ENCODE data around the gene RIOX2. TPM values are rescaled to one million over a fixed set of nuclear protein-coding genes. Genes with fewer than 3 reads are reported as not detected.

RIOX2 gene
- total and polyA plus RNA-seq, 2 of the 8 experiments (the other 6 are each of a cell fraction or from before 2014, with no cell fraction given), result 3.8 to 16.4 TPM

- no peak overlapping the region for H4K8ac ChIP-seq (ENCODE audit: extremely low read depth, insufficient read depth, low read length)
- no peak overlapping the region for H4K5ac ChIP-seq (ENCODE audit: insufficient read length, low read depth, low read length)
- H3K4me2 ChIP-seq (ENCODE audit: insufficient read depth in 1 of 2, low read depth in 2 of 2, low read length in 2 of 2), result peak overlapping the region; percentile 64 to 72
- FAIRE-seq (no peak), DNase-seq (ENCODE audit: low read depth in 1 of 2, low spot score in 2 of 2) (no peak)
- POLR2A ChIA-PET (ENCODE audit: partially characterized antibody), result interaction anchor here (1.0 to 1.2 kb wide), 2 partner anchors 22 to 149 kb away, joined by 3 to 4 read pairs; partner anchors contain the start of gene CRYBG3
- H3K18ac ChIP-seq (ENCODE audit: extremely low read depth, low read length), result peak overlapping the region; percentile 38; the same call in 1 of the 2 replicates
- peaks cover 4% of the 10 kb centered on the region; the same call in 1 of the 2 replicates for H3K23me2 ChIP-seq (ENCODE audit: low read depth, low read length)
- no peak overlapping the region for H4K91ac ChIP-seq (replicated peaks; ENCODE audit: insufficient read length, low read length)
- peaks cover 2% of the 10 kb centered on the region; the same call in 1 of the 2 replicates for H3K79me1 ChIP-seq (ENCODE audit: low read depth, low read length)
- H3K14ac ChIP-seq (ENCODE audit: insufficient read length), result no peak overlapping the region
- H3K27me3 ChIP-seq (replicated peaks in 1 of 4; ENCODE audit: control insufficient read depth in 3 of 4, extremely low read depth in 1 of 4, insufficient read depth in 3 of 4, low read length in 3 of 4), result no peaks in the 10 kb centered on the region
- no peak overlapping the region for H2BK12ac ChIP-seq (ENCODE audit: low read depth, low read length)
- H3K27ac ChIP-seq (ENCODE audit: low read depth, low read length), result no peak overlapping the region
- no peak overlapping the region for H2BK5ac ChIP-seq (ENCODE audit: low read depth, low read length)
- H2AK5ac ChIP-seq (ENCODE audit: low read depth, low read length), result no peak overlapping the region
- H3K4me1 ChIP-seq (replicated peaks in 1 of 4; ENCODE audit: control insufficient read depth in 3 of 4, insufficient read depth in 4 of 4, low read length in 3 of 4), result 0 out of 7 replicates have a peak, but pooled peaks cover 0 to under 1% (median 0%) of the 10 kb centered on the region in 4 experiments
- no peaks in the 10 kb centered on the region for H3K9me3 ChIP-seq (ENCODE audit: insufficient read depth in 2 of 2, low read depth in 1 of 2, low read length in 1 of 2)
- WGBS, 2 experiments (ENCODE audit: extremely low coverage in 1 of 2, insufficient coverage in 1 of 2, insufficient read length in 1 of 2, insufficient replicate concordance in 2 of 2, low coverage in 1 of 2, low lambda C conversion rate in 2 of 2, missing lambda C conversion rate in 1 of 2), result 87% methylated on average over 9 of the region's 9 CpGs; no CpG with 5 or more reads in 1 of the 2 experiments
- H3K23ac ChIP-seq (ENCODE audit: insufficient read length), result no peak overlapping the region
- CTCF ChIA-PET (ENCODE audit: partially characterized antibody), result interaction anchor here (0.9 to 1.9 kb wide), 8 partner anchors 16 to 179 kb away, joined by 3 to 11 read pairs (median 3); no protein-coding TSS in a partner anchor
- H3K4me3 ChIP-seq (ENCODE audit: extremely low read depth in 1 of 4, insufficient read depth in 2 of 4, low read depth in 3 of 4, low read length in 4 of 4), result peak overlapping the region; percentile 41 to 64 (median 54); a peak in 7 of 8 replicates
- no peak overlapping the region for H2BK20ac ChIP-seq (ENCODE audit: low read length)
- no peak overlapping the region for H3K56ac ChIP-seq (replicated peaks; ENCODE audit: insufficient read length, low read depth, low read length)
- H2AFZ ChIP-seq (ENCODE audit: low read length), result peak overlapping the region; percentile 66
- H2BK15ac ChIP-seq (ENCODE audit: low read length), result no peak overlapping the region
- no peak overlapping the region for H3K4ac ChIP-seq (replicated peaks; ENCODE audit: insufficient read length, low read depth, low read length)
- no peak overlapping the region; a peak in 1 of 7 replicates for H3K9ac ChIP-seq (replicated peaks in 1 of 4; ENCODE audit: extremely low read depth in 1 of 4, low read depth in 3 of 4, low read length in 3 of 4)
- no peaks in the 10 kb centered on the region; a peak in 1 of 8 replicates for H3K36me3 ChIP-seq (ENCODE audit: control insufficient read depth in 2 of 4, insufficient read depth in 4 of 4, low read length in 3 of 4)
- no peaks in the 10 kb centered on the region for H3K79me2 ChIP-seq (ENCODE audit: control insufficient read depth in 1 of 2, insufficient read depth in 2 of 2, low read length in 2 of 2)
- H2BK120ac ChIP-seq (replicated peaks; ENCODE audit: low read depth, low read length), result no peak overlapping the region
- H4K20me1 ChIP-seq (replicated peaks in 1 of 2; ENCODE audit: control insufficient read depth in 1 of 2, insufficient read depth in 2 of 2, low read length in 2 of 2), result no peaks in the 10 kb centered on the region
- no peak for TF ChIP-seq TBP (IDR thresholded peaks at IDR 0.05; ENCODE audit: low read depth, low read length)
- TF ChIP-seq MAFK (IDR thresholded peaks at IDR 0.05; ENCODE audit: low read depth, low read length), result no peak
- TF ChIP-seq CEBPB (IDR thresholded peaks at IDR 0.05; ENCODE audit: low read depth, low read length), result no peak
- TF ChIP-seq KDM1A (IDR thresholded peaks at IDR 0.05; ENCODE audit: borderline replicate concordance, low read length), result no peak
- TF ChIP-seq RFX5 (IDR thresholded peaks at IDR 0.05; ENCODE audit: borderline replicate concordance, low read depth, low read length), result no peak
- no peak for TF ChIP-seq SIX5 (IDR thresholded peaks at IDR 0.05; ENCODE audit: low read depth, low read length)
- TF ChIP-seq SUZ12 (IDR thresholded peaks at IDR 0.05; ENCODE audit: low read length), result no peak
- TF ChIP-seq ZNF274 (IDR thresholded peaks at IDR 0.05; ENCODE audit: borderline replicate concordance, extremely low read depth, low read length), result no peak
- no peak for TF ChIP-seq PHF8 (conservative IDR thresholded peaks at IDR 0.05; ENCODE audit: low read depth, low read length)
- no peak for TF ChIP-seq EZH2 (IDR thresholded peaks at IDR 0.05; ENCODE audit: low read depth, low read length, severe bottlenecking)
- TF ChIP-seq RBBP5 (IDR thresholded peaks at IDR 0.05; ENCODE audit: borderline replicate concordance, low read depth, low read length), result no peak
- no peak for TF ChIP-seq KDM4A (IDR thresholded peaks at IDR 0.05; ENCODE audit: low read depth, low read length, severe bottlenecking)
Observed at GRCh38 chr3:97970956-97971620, 1.1 kb downstream of the RIOX2 start.
